ENCODE results near the gene GRM7. TPM values are rescaled to one million over a fixed set of nuclear protein-coding genes. Genes with fewer than 3 reads are reported as not detected.

GRM7 gene
- total and polyA plus RNA-seq, 2 of the 4 experiments (the other 2 are of a cell fraction), result not detected

GRCh38 chr3:7346364-7346763 is 485.4 kb downstream of the GRM7 start:
- no peak overlapping the region for H3K14ac ChIP-seq (replicated peaks; ENCODE audit: low read depth, low read length)
- in situ Hi-C loops (cut with MboI; ENCODE audit: low sequenced_read_pairs) (no loop called here), dilution Hi-C loops (cut with HindIII; ENCODE audit: low sequenced_read_pairs, unreplicated experiment) (no loop called here), intact Hi-C loops (cut with micrococcal nuclease) (no loop called here)
- H2BK5ac ChIP-seq (ENCODE audit: low read depth, low read length, poor library complexity, severe bottlenecking), result no peak overlapping the region
- H3K9me1 ChIP-seq (ENCODE audit: insufficient read depth, low read length), result no peaks in the 10 kb centered on the region
- no peak overlapping the region for H3K18ac ChIP-seq (ENCODE audit: low read depth, low read length)
- H2AK5ac ChIP-seq (ENCODE audit: low read depth, low read length), result no peak overlapping the region
- no peak overlapping the region for H4K5ac ChIP-seq (ENCODE audit: low read depth, low read length)
- no peaks in the 10 kb centered on the region for H3K79me1 ChIP-seq (ENCODE audit: low read depth in 1 of 2, low read length in 2 of 2)
- TF ChIP-seq FOS (IDR thresholded peaks at IDR 0.05; ENCODE audit: low read depth, low read length), result no peak
- TF ChIP-seq ELK1 (IDR thresholded peaks at IDR 0.05; ENCODE audit: borderline replicate concordance, low read depth, low read length), result no peak
- no peak for TF ChIP-seq SMC3 (IDR thresholded peaks at IDR 0.05; ENCODE audit: low read depth, low read length)
- no peak for TF ChIP-seq MAZ (IDR thresholded peaks at IDR 0.05; ENCODE audit: borderline replicate concordance, low read depth, low read length)
- TF ChIP-seq NFE2L2 (IDR thresholded peaks at IDR 0.05; ENCODE audit: low read depth, low read length), result no peak
- TF ChIP-seq CHD1 (IDR thresholded peaks at IDR 0.05; ENCODE audit: low read depth, low read length), result no peak
- no peak for TF ChIP-seq CTCF (conservative IDR thresholded peaks at IDR 0.05; ENCODE audit: low read depth, low read length)
- TF ChIP-seq MAFK (IDR thresholded peaks at IDR 0.05; ENCODE audit: low read depth, low read length), result no peak
- TF ChIP-seq BHLHE40 (IDR thresholded peaks at IDR 0.05; ENCODE audit: low read depth, low read length), result no peak
- no peak for TF ChIP-seq USF2 (IDR thresholded peaks at IDR 0.05; ENCODE audit: low read depth, low read length)
- no peak for TF ChIP-seq POLR2A (IDR thresholded peaks at IDR 0.05; ENCODE audit: low read depth, low read length)
- TF ChIP-seq MXI1 (IDR thresholded peaks at IDR 0.05; ENCODE audit: borderline replicate concordance, low read depth, low read length), result no peak
- TF ChIP-seq RCOR1 (IDR thresholded peaks at IDR 0.05; ENCODE audit: insufficient replicate concordance, low read length), result no peak
- no peak for TF ChIP-seq RAD21 (IDR thresholded peaks at IDR 0.05; ENCODE audit: low read length)
- TF ChIP-seq RFX5 (IDR thresholded peaks at IDR 0.05; ENCODE audit: low read depth, low read length), result no peak
- TF ChIP-seq CEBPB (IDR thresholded peaks at IDR 0.05; ENCODE audit: low read depth, low read length), result no peak
- ChIA-PET POLR2A (ENCODE audit: unreplicated experiment) (no interaction called here), CTCF (no interaction called here)
- no peak overlapping the region for H4K8ac ChIP-seq (ENCODE audit: low read depth in 2 of 2, low read length in 2 of 2)
- H3K9me3 ChIP-seq (ENCODE audit: control insufficient read depth, insufficient read depth, low read length), result peaks cover 3% of the 10 kb centered on the region; the same call in 1 of the 2 replicates
- ATAC-seq (ENCODE audit: low read depth), result no peak
- no peak overlapping the region for H3K4ac ChIP-seq (ENCODE audit: low read depth, low read length)
- no peak overlapping the region for H2BK120ac ChIP-seq (ENCODE audit: low read depth, low read length)
- H3K4me1 ChIP-seq (ENCODE audit: control insufficient read depth, insufficient read depth, low read length), result no peaks in the 10 kb centered on the region
- WGBS, 2 experiments (ENCODE audit: extremely low coverage in 2 of 2, insufficient read length in 1 of 2), result no CpG with 5 or more reads among the region's 2 CpGs
- no peak for DNase-seq
- H3K27ac ChIP-seq (ENCODE audit: insufficient read depth, low read length), result no peak overlapping the region
- no peak overlapping the region for H3K23ac ChIP-seq (ENCODE audit: low read depth, low read length)
- H3K4me3 ChIP-seq (ENCODE audit: insufficient read depth, low read depth, low read length), result no peak overlapping the region
- no peaks in the 10 kb centered on the region for H3K27me3 ChIP-seq (ENCODE audit: control insufficient read depth, insufficient read depth, low read length)
- no peak overlapping the region for H3K9ac ChIP-seq (ENCODE audit: low read depth, low read length)
- H2AFZ ChIP-seq (replicated peaks; ENCODE audit: low read length, poor library complexity), result no peak overlapping the region
- H3K56ac ChIP-seq (ENCODE audit: extremely low read depth, insufficient read depth, low read length), result no peak overlapping the region
- no peak overlapping the region for H2BK15ac ChIP-seq (ENCODE audit: low read depth, low read length)
- no peaks in the 10 kb centered on the region for H3K36me3 ChIP-seq (ENCODE audit: control insufficient read depth, insufficient read depth, low read length)
- H2AK9ac ChIP-seq (replicated peaks; ENCODE audit: low read depth, low read length, poor library complexity), result no peak overlapping the region
- no peak overlapping the region for H3K4me2 ChIP-seq (ENCODE audit: low read depth, low read length)
- no peak overlapping the region for H2BK20ac ChIP-seq (ENCODE audit: low read depth, low read length)
- H4K91ac ChIP-seq (ENCODE audit: insufficient read depth, low read depth, low read length), result no peak overlapping the region
- BruUV-seq (replicated peaks), result no TSS peak
- H4K20me1 ChIP-seq (ENCODE audit: insufficient read depth, low read length), result no peaks in the 10 kb centered on the region

Data from IMR-90 (cell line).